HepG2 (cell line): Measurements from ENCODE around the gene HINFP. TPM values are rescaled to one million over a fixed set of nuclear protein-coding genes. Genes with fewer than 3 reads are reported as not detected.

ENCODE experiments used
- BHLHE40 ChIP-seq: IDR thresholded peaks from 2 replicates; pipeline ENCODE4 v1.6.1; 2011; ENCODE audit warnings: low read length, improper control_type of control experiment
- DMAP1 ChIP-seq: IDR thresholded peaks from 2 replicates; pipeline ENCODE4 v1.6.1; 2016
- DR1 ChIP-seq: sonication (generic); formaldehyde crosslinking; IDR thresholded peaks from 2 replicates; pipeline ENCODE4 v1.8.0; 2021; ENCODE audit warnings: mild to moderate bottlenecking, missing genetic modification reagents, inconsistent platforms
- HMGXB3 ChIP-seq: sonication (generic); formaldehyde crosslinking; IDR thresholded peaks from 2 replicates; pipeline ENCODE4 v1.4.0; 2020; ENCODE audit warnings: missing genetic modification reagents, borderline replicate concordance
- ISL2 ChIP-seq: sonication (generic); formaldehyde crosslinking; IDR thresholded peaks from 2 replicates; pipeline ENCODE4 v1.5.0; 2020; ENCODE audit warnings: missing genetic modification reagents
- KLF12 ChIP-seq: sonication (generic); formaldehyde crosslinking; IDR thresholded peaks from 2 replicates; pipeline ENCODE4 v1.4.0; 2020; ENCODE audit warnings: missing genetic modification reagents, borderline replicate concordance
- SNAPC4 ChIP-seq: sonication (generic); formaldehyde crosslinking; IDR thresholded peaks from 2 replicates; pipeline ENCODE4 v1.4.0; 2020; ENCODE audit warnings: mild to moderate bottlenecking, missing genetic modification reagents
- ZBTB10 ChIP-seq: sonication (generic); formaldehyde crosslinking; IDR thresholded peaks from 2 replicates; pipeline ENCODE4 v1.4.0; 2020; ENCODE audit warnings: missing genetic modification reagents, borderline replicate concordance
- ZBTB7A ChIP-seq: sonication (generic); formaldehyde crosslinking; IDR thresholded peaks from 2 replicates; pipeline ENCODE4 v1.8.0; 2022; ENCODE audit warnings: mild to moderate bottlenecking, missing genetic modification reagents
- ZNF142 ChIP-seq: sonication (generic); formaldehyde crosslinking; IDR thresholded peaks from 2 replicates; pipeline ENCODE4 v1.4.0; 2020; ENCODE audit warnings: missing genetic modification reagents
- polyA plus RNA-seq, 8 experiments: library from polyadenylated mRNA; depleted of rRNA in 3 of 8; stranded (reverse) in 7 of 8; unstranded in 1 of 8; fragments of >200 nt; fragmentation: Illumina TruSeq in 4 of 8; extraction: Trizol in 4 of 8; gene quantifications; 2 replicates each; pipeline versions ENCODE4 v1.2.1 to v1.2.3, GENCODE V29; 2011 to 2016; ENCODE audit warnings: low read depth in 4 of 8, missing spikeins in 1 of 8, mixed read lengths in 1 of 8; ENCODE audit not compliant: insufficient read depth in 1 of 8
- total RNA-seq, 5 experiments: library from RNA; depleted of rRNA; stranded (reverse); fragments of >200 nt; fragmentation: Illumina TruSeq; extraction: Trizol; gene quantifications; 2 replicates each; pipeline ENCODE4 v1.2.3, GENCODE V29; 2016; ENCODE audit warnings: low read depth in 1 of 5

The HINFP gene
- total and polyA plus RNA-seq, 2 of the 13 experiments (the other 11 are each of a cell fraction or from before 2014, with no cell fraction given) = 15.1 to 21.4 TPM

- 0 out of 2 replicates have a peak, but pooled peaks have one; percentile 25 for TF ChIP-seq ZBTB10
- peak; percentile 21; the same call in 1 of the 2 replicates for TF ChIP-seq ISL2 (CRISPR knock-in tag)
- 0 out of 2 replicates have a peak, but pooled peaks have one; percentile 24 for TF ChIP-seq DR1
- peak; percentile 65 for TF ChIP-seq HMGXB3 (CRISPR knock-in tag)
- TF ChIP-seq ZNF142 (CRISPR knock-in tag) = 0 out of 2 replicates have a peak, but pooled peaks have one; percentile 29
- no peak for TF ChIP-seq SNAPC4 (CRISPR knock-in tag)
- no peak for TF ChIP-seq ZBTB7A
- peak; percentile 98 for TF ChIP-seq DMAP1 (CRISPR knock-in tag)
- 0 out of 2 replicates have a peak, but pooled peaks have one; percentile 15 for TF ChIP-seq BHLHE40
- no peak for TF ChIP-seq KLF12
These were observed 19.5 kb upstream of the HINFP start, which contains the start of gene DPAGT1 (continued) for GRCh38 chr11:119101759-119102423.
